Measurements from ENCODE around the gene DNAJB5.

Gene DNAJB5

GRCh38 chr9:34984049-34984448 is 5.5 kb upstream of the DNAJB5 start:
- no peak for DNase-seq (ENCODE audit: low read depth in 2 of 2)

- DNase-seq (ENCODE audit: low read depth in 2 of 2), result peak; percentile 49 to 61
These were observed 4.1 kb upstream of the DNAJB5 start for GRCh38 chr9:34985311-34985899.

DNA sequence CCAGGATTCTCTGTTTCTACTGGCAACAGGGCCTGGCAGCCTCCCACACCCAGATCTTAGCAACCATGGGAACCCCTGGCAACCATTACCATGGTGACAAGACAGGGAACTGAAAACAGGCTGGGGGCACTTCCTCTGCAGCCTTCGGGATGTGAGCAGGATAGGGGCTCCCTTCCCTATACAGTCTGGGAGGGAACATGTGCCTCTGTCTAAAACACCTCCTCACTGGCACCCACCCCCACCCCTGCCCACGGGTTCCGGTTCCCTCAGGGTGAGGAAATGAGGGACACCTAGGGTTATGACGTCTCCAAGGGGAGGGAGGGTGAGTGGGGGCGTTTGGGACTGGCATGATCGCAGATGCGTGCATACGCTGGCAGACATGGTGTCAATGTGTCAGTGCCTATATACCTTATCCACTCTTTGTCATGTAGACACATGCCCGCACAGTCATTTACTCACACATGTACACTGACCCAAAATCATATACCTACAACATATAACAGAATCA is 3.0 kb upstream of the DNAJB5 start:
- DNase-seq (ENCODE audit: low read depth in 2 of 2), result no peak

DNA sequence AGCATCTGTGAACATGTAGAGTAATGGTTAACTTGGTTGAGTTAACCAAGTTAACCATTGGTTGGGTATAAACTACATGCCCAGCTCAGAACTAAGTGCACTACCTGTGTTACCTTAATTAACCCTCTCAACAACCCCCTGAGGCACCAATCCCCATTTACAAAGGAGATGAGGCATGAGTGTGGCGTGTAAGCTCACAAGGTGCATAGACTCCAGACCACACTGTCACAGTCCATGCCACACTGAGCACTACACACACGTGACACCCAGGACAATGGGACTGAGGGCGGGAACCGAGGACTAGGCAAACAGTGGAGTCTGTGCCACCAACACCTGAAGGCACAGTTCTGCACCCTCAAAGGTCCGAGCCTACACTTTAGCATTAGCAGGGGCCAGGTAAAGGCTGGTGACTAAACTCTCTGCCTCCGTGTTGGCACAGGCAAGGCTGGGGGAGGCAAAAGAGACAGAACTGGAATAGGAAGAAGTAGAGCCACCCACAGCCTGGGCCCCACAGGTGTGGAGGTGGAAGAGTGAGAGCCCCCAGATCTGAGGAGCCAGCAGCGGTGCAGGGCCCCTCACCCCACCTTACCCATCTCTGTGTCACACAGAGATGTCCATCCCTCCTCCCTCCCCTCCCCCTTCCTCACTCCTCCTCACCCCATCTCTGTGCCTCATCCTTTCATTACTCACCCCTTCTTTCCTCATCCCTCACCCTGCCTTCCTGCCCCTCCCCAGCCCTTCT is 2.2 kb upstream of the DNAJB5 start:
- no peak for DNase-seq (ENCODE audit: low read depth in 2 of 2)

DNA sequence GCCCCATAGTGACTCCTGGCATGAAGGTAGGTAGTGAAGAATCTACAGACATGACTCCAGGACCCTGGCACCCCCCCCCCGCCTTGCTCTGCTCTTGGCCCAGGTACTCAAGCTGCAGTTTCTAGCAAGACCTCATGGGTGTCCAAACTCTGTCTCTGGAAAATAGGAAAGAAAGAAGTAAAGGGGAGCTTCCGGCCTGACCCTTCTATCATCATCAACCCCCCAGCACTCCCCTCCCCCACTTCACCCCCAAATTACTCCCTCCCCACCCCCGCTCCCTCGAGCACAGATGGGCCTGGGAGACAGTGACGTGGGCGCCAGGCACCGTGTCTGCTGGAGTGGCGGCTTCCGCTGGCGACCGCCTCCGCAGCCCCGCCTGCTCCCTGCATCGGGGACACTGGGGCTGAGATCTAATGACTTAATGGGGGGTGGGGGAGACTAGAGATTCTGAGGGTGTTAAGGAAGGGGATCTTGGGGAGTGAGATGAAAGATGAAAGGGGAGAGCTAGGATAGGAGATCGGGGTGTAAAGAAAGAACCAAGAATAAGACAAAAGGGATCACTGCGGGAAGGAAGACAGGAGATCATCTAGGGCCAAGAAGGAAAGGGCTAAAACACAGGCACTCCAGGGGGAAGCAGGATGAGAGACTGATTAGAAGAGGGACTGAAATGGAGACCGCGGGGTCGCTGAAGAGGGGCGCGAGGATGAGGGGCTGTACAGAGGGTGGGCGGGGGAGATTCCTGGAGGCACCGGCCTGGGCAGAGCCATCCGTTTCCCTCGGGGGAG is 1.1 kb upstream of the DNAJB5 start:
- peak; percentile 27 to 48 for DNase-seq (ENCODE audit: low read depth in 2 of 2)

DNA sequence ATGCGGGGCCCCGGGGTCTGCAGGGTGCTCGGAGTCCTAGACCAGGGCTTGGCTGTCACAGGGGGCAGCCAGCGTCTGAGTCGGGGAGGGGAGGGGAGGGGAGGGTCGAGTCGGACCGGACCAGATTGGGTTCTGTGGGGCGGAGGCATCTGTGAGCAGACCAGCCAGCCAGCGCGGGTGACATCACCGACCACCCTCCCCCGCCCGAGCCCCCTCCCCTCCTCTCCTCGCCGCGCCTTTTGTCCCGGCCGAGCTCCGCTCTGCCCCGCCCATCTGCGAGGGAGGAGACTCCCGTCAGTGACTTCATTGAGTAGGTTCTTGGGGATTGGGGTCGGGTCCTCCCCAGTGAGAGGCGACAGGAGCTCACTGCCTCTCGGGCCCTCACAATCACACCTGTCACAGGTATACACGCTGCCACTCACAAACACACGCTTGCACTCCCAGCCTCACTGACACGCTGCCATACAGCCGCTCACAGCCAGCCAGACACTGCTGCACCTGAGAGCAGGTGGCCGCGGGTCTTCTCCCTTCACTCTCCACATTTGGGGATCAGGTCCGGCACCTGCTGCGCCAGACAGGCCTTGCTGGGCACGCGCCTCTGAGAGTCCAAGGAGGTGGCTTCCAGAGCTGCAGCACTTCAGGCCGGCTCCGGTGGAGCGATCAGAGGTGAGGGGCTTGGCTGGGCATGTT is 546 bp downstream of the DNAJB5 start:
- no peak for DNase-seq (ENCODE audit: low read depth in 2 of 2)

DNA sequence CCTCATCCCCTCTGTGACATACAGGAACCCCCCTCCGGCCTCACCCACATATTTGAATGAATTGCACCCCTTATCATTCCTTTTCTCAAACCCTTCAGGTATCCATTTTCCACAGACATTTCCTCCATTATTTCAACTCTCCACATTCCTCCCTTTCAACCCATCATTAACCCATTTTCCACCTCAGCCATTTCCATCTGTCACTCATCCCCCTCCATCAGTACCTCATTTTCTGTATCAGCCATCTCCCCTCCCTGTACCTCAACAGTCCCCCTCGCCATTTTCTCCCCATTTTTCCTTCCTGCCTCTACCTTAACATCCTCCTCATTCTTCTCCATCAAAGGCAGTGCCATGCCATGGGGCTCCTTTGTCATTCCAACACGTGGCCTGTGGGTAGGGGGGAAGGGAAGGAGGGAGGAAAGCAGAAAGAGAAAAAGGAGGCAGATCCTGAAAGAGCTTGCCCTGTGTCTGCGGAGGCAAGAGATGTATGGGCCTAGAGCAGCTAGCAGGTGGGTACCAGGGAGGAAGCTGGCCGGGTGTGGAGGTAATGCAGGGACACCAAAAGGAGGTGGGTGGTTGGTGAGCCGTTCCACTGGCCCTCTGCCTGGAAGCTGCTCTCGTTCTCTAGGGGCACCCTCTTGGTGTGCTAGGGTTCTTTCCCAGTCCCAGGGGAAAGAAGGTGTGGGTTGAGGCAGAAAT is 1.5 kb downstream of the DNAJB5 start:
- no peak for DNase-seq (ENCODE audit: low read depth in 2 of 2)

DNA sequence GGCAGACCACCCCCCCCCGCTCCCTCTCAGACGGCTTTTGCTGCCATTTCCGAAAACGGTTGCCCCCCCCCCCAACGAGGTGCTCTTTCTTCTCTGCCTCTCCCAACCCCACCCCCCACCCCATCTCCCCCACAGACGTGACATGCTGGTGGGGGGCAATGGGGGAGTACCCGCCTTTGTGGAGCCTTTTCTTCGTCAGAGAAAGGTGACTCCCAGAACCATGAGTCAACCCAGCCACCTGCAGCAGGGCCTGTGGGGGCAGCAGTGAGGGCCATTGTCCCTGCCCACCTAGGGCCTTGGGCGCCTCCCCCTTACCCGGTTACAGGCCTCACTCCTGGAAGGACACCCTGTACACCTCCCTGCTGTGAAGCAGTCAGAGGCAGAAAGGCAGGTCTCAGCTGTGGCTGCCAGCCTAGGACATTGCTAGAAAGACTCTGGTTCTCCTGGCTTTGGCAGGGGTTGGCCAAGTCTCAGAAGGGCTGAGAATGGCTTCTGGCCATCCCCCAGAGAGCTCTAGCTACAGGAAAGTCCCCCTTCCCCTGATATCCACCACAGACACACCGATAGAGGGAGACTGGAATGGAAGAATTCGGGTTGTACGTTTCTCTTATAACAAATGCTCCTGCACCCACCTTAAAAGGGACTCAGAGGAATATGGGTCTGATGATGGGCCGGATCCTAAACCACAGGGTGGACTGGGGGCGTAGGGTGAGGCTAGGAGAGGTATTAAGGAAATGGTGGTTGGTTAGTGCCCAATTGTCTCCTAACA is 2.2 kb downstream of the DNAJB5 start:
- DNase-seq (ENCODE audit: low read depth in 2 of 2), result peak in 1 of 2 donors; percentile 23

DNA sequence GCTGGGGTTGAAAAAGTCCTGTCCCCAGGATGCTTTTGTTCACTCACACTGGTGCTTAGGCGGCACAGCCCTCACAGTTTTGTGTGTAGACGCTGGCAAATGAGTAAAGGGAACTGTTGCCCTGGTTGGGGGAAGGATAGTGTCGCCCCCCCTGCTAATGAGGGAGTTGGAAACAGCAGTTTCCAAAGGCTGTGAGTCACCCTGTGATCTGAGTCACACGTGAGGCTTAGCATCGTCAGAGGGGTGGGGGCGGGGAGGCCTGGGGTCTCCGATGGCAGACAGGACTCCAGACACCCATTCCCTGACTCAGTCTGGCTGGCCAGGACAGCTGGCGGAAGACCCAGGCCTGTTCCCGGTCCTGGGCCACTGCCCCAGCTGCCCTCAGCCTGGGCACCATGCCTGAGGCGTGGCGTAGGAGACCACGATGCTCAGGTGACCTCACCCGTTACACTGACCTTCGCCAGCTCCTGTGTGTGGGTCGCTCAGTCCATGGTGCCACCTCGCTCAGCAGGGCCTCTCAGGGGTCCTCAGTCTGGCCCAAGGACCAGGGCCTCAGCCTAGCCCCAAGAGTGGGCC is 2.9 kb downstream of the DNAJB5 start:
- peak; percentile 44 to 53 for DNase-seq (ENCODE audit: low read depth in 2 of 2)

- no peak for DNase-seq (ENCODE audit: low read depth in 2 of 2)
These were observed 4.1 kb downstream of the DNAJB5 start for GRCh38 chr9:34993502-34994259.

DNA sequence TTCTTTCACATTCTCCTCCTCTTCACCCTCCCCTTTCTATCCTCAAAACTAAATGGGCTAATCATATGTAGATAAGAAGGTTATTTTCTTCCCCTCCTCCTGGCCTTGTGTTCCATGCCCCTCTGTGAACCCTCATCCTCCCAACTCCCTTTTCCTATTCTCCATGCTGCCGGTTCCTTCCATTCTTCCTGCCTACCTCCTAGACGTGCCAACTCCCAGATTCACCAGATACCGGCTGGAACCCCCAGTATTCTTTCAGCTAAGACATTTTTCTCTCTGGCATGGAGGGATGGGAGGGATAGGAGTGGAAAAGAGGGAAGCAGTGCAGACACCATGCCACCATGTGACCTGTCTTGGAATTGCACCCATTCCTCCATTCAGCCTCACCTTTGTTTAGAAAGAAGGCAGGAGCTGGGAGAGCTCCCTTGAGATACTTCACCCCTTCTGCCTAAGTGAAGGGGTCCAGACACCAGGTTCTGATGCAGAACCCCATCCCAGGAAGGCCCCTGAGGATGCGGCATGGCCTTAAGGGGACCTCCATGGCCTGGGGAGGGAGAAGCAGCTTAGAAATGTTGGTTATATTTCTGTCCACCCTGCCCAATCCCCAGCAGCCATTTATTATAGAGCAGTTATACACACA is 4.8 kb downstream of the DNAJB5 start:
- DNase-seq (ENCODE audit: low read depth in 2 of 2), result no peak

- no peak for DNase-seq (ENCODE audit: low read depth in 2 of 2)
These were observed 5.5 kb downstream of the DNAJB5 start for GRCh38 chr9:34994900-34995669.

DNA sequence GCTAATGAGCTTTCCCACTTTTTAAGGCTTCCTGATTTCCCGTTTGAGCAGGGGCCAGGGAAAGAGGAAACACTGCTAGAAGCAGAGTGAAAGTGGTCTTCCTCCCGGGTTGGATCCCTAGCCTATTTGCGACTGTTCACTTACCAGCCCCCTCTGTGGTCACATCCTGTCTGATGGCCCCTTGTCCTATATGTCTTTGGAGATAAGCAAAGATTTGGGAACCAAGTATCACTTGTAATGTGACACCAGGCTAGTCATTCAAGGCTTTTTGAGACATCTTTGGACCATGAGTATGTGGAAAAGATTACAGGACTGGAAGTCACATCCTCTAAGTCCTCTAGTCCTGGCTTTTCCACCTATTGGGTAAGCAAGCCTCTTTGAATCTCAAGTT is 6.1 kb downstream of the DNAJB5 start:
- no peak for DNase-seq (ENCODE audit: low read depth in 2 of 2)

- DNase-seq (ENCODE audit: low read depth in 2 of 2), result no peak
These were observed 6.8 kb downstream of the DNAJB5 start for GRCh38 chr9:34996181-34996904.

DNA sequence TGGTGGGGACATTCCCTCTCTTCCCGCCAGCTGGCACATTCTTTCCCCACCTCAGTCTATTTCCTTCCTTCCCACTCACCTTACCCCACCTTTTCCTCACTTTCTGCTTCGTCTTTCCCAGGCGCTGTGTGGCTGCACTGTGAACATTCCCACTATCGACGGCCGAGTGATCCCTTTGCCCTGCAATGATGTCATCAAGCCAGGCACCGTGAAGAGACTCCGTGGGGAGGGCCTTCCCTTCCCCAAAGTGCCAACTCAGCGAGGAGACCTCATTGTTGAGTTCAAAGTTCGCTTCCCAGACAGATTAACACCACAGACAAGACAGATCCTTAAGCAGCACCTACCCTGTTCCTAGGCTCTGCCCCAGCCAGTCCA is 7.3 kb downstream of the DNAJB5 start:
- no peak for DNase-seq (ENCODE audit: low read depth in 2 of 2)

DNA sequence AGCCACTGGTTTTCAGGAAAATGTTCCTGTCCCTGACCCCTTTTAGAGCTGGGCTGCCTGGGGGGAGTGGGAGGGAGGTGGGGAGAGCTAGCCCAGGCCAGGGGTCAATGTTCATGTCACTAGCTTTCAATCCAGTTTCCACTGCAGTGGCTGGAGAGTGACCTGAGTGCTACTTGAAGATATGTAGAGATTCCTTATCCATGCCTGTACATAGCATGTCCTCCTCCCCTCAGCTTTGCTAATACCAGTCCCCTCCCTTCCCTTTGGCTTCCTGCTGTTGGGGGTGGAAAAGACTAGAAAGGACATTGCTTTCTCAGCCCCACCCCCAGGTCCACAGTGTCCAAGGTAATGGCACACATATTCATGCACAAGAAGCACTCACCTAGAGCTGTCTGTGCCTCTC is 7.8 kb downstream of the DNAJB5 start:
- DNase-seq (ENCODE audit: low read depth in 2 of 2), result no peak

- no peak for DNase-seq (ENCODE audit: low read depth in 2 of 2)
These were observed 8.7 kb downstream of the DNAJB5 start for GRCh38 chr9:34998266-34998665.

GRCh38 chr9:34999576-34999975 is 10.0 kb downstream of the DNAJB5 start:
- DNase-seq (ENCODE audit: low read depth in 2 of 2), result no peak
